ENCODE measurements around the gene TMEM214.

GRCh38 chr2:27080140-27080469, 47.3 kb downstream of the TMEM214 start:
- TF ChIP-seq CTCF (optimal IDR thresholded peaks at IDR 0.05 in 1 of 3, IDR thresholded peaks at IDR 0.05 in 1 of 3, conservative IDR thresholded peaks at IDR 0.05 in 1 of 3; ENCODE audit: extremely low read depth in 1 of 3, insufficient read depth in 2 of 3, low read length in 3 of 3) (no peak), EZH2 (IDR thresholded peaks at IDR 0.05; ENCODE audit: low read length) (no peak)
